ENCODE results near the gene IFITM1. TPM values are rescaled to one million over a fixed set of nuclear protein-coding genes. Genes with fewer than 3 reads are reported as not detected.

The IFITM1 gene
- total and polyA plus RNA-seq, 2 donors from 2014 or later, result 248 to 440 TPM

DNA sequence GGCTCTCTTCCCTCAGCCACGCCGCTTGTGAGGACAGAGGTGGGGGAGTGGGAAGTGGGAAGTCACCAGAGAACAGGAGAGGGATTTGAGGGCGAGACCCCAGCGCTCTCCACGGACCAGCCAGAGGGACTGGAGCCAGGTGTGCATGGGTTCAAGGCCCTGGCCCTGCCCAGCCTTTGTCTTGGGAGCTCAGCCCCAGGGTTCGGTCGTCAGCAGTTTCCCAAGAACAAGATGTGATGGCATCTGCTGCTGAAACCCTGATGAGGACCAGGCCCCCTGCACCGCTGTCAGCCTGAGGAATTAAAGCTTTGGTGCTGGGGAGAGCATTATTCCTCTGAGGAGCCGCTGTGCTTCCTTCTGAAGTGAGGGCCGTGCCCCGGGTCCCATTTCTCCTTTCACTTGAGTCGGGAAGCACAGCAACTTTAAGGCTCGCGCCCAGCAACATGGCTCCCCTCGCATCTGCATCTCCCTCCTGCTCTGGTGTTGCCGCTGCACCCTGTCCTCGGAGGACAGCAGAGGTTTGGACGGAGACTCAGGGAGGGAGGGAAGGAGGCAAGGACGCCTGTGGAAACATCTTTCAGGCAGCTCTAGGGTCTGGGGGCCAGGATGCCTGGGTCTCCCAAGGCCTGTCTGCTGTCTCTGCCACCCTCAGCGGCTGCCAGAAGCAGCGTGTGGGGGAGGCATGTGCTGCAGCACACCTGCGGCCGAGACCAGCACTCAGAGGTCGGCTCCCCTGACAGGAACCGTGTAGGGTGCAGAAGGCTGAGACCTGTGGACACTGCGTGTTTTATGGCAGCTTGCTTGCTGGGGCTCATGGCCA, 18.3 kb upstream of the IFITM1 start:
- DNase-seq (peak in 2 of 5 donors; percentile 31 to 61), FAIRE-seq (no peak)
- H3K36me3 ChIP-seq (ENCODE audit: control insufficient read depth in 2 of 3, insufficient read depth in 3 of 3, low read length in 3 of 3), result no peaks in the 10 kb centered on the region
- H3K4me3 ChIP-seq (ENCODE audit: low read length in 3 of 3), result no peak overlapping the region
- H3K27me3 ChIP-seq (ENCODE audit: control insufficient read depth, insufficient read depth, low read length), result no peaks in the 10 kb centered on the region
- H3K27ac ChIP-seq (ENCODE audit: low read depth in 2 of 2, low read length in 2 of 2), result no peak overlapping the region
- no peak for TF ChIP-seq CTCF (IDR thresholded peaks at IDR 0.05; ENCODE audit: borderline replicate concordance, extremely low read depth, insufficient read depth)
- H3K4me1 ChIP-seq (ENCODE audit: control insufficient read depth in 2 of 3, insufficient read depth in 2 of 3, low read depth in 1 of 3, low read length in 3 of 3), result no peaks in the 10 kb centered on the region
- no peak overlapping the region for H3K9ac ChIP-seq (ENCODE audit: low read length in 3 of 3)
- intact Hi-C loops (cut with DNase I), result no loop called here
- no peaks in the 10 kb centered on the region for H3K9me3 ChIP-seq (ENCODE audit: control insufficient read depth in 2 of 3, insufficient read depth in 1 of 3, low read length in 3 of 3)

GRCh38 chr11:296171-297050, 17.4 kb upstream of the IFITM1 start:
- no peak for TF ChIP-seq CTCF (IDR thresholded peaks at IDR 0.05; ENCODE audit: borderline replicate concordance, extremely low read depth, insufficient read depth)
- FAIRE-seq (no peak), DNase-seq (peak in 2 of 5 donors; percentile 44 to 77)
- H3K9ac ChIP-seq (ENCODE audit: low read length in 3 of 3), result no peak overlapping the region
- no peaks in the 10 kb centered on the region for H3K4me1 ChIP-seq (ENCODE audit: control insufficient read depth in 2 of 3, insufficient read depth in 2 of 3, low read depth in 1 of 3, low read length in 3 of 3)
- no peaks in the 10 kb centered on the region for H3K9me3 ChIP-seq (ENCODE audit: control insufficient read depth in 2 of 3, insufficient read depth in 1 of 3, low read length in 3 of 3)
- H3K36me3 ChIP-seq (ENCODE audit: control insufficient read depth in 2 of 3, insufficient read depth in 3 of 3, low read length in 3 of 3), result no peaks in the 10 kb centered on the region
- H3K27ac ChIP-seq (ENCODE audit: low read depth in 2 of 2, low read length in 2 of 2), result no peak overlapping the region
- no peak overlapping the region for H3K4me3 ChIP-seq (ENCODE audit: low read length in 3 of 3)
- no peaks in the 10 kb centered on the region for H3K27me3 ChIP-seq (ENCODE audit: control insufficient read depth, insufficient read depth, low read length)
- intact Hi-C loops (cut with DNase I), result no loop called here

GRCh38 chr11:297051-297585, 16.7 kb upstream of the IFITM1 start:
- no peak for FAIRE-seq

More at GRCh38 chr11:297051-297585, 16.7 kb upstream of the IFITM1 start:
- peak in 2 of 5 donors; percentile 26 to 77 for DNase-seq
- Histone ChIP-seq H3K4me3 (ENCODE audit: low read length in 3 of 3) (no peak overlapping the region), H3K36me3 (ENCODE audit: control insufficient read depth in 2 of 3, insufficient read depth in 3 of 3, low read length in 3 of 3) (no peaks in the 10 kb centered on the region), H3K4me1 (ENCODE audit: control insufficient read depth in 2 of 3, insufficient read depth in 2 of 3, low read depth in 1 of 3, low read length in 3 of 3) (no peaks in the 10 kb centered on the region), H3K9ac (ENCODE audit: low read length in 3 of 3) (no peak overlapping the region), H3K9me3 (ENCODE audit: control insufficient read depth in 2 of 3, insufficient read depth in 1 of 3, low read length in 3 of 3) (no peaks in the 10 kb centered on the region), H3K27me3 (ENCODE audit: control insufficient read depth, insufficient read depth, low read length) (no peaks in the 10 kb centered on the region), H3K27ac (ENCODE audit: low read depth in 2 of 2, low read length in 2 of 2) (no peak overlapping the region)
- intact Hi-C loops (cut with DNase I), result no loop called here
- TF ChIP-seq CTCF (IDR thresholded peaks at IDR 0.05; ENCODE audit: borderline replicate concordance, extremely low read depth, insufficient read depth), result no peak

Data from kidney (tissue), 14 donors.